NCI-H1048 (cell line): ENCODE results near the gene PADI4.
"Not testable (repeated sequence)": the region's sequence is repeated elsewhere in the genome, so short reads cannot be mapped to it uniquely, and the experiment has no call there.

Experiments used
- DNase-seq: peaks from one replicate; lab custom pipeline; 2025; lab: John Stamatoyannopoulos, UW

PADI4 gene

DNA sequence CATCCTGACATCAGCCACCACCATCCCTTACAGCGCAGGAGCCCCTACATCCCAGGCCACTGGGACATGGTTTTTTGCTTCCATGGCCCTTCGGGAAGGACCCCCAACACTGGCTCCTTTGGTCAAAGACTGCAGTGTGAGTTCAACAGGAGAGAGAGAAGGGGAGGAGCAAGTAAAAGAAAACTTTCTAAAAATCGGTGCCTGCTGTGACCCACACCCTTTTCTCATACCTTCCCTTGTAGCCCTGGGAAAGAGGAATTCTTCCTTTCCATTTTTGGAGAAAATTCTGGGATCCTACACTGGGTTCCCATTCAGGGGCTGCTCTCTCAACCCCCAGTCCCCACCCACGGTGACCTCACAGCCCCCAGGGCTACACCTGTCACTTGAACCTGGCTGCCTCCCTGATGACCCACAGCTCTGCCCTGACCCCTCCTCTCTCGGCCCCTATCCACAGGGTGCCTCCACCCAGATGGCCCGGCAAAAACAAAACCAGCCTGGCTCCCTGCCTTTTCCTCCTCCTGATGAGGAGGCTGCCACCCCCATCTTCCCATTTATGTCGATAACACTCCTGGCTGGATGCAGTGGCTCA lies 7.6 kb downstream of the PADI4 start:
- no peak for DNase-seq

DNA sequence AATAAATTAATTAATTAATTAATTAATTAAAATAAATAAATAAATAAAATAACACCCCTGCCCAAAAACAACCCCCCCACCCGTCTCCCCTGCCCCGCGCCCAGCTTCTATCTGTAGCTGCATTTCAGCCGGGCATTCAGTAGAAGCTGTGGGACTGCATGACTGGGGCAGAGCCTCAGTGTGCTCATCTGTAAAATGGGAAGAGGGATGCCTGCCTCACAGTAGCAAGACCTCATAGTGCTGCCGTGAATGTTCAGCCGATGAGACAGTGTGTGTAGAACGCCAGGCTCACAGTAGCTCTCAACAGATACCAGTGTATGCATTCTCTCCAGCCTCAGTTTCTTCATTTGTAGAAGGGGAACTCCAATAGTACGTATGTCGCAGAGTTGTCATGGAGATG lies 8.7 kb downstream of the PADI4 start:
- no peak for DNase-seq

DNA sequence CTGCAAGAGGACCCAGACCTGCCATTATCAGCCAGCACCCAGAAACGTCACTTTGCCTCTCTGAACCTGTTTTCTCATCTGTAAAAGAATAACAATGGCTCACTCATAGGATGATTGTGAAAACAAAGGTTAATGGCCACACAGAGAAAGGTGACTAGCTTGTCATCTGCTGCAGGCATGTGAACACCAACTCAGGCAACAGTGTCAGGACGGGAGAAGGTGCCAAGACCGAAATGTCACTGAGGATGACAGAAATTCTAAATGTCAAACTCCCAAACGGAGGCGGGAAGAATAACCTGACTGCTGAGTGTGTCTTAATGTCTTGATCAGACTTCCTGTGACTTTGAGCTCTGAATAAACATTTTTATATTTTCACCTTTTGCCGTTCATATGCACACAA lies 10.3 kb downstream of the PADI4 start:
- DNase-seq, result no peak

DNA sequence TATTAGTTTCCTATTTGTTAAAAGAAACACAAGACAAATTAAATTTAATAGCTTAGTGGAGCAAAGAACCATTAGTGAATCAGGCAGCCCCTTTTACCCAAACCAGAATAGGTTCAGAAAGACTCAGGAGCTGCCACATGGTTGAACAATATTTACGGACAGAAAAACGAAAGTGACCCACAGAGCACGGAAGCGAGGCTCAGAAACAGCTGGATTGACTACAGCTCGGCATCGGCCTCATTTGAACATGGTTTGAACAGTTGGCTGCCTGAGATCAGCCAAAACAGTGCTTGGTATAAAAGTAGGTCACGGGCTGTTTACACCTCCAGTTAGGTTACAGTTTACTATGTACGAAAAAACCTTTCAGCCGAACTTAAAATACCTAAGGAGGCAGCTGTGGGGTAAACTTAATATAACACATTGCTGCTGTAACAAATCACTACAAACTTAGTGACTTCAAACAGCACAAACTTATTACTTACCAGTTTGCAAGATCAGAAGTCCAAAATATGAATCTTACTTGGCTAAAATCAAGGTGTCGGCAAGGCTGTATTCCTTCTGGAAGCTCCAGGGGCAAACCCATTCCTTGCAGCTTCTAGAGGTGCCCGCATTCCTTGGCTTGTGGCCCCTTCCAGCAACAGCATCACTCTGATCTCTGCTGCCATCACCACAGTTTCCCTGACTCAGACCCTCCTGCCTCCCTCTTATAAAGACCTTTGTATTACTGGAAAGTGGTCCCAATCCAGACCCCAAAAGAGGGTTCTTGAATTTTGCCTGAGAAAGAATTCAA lies 11.8 kb downstream of the PADI4 start:
- no peak for DNase-seq

DNA sequence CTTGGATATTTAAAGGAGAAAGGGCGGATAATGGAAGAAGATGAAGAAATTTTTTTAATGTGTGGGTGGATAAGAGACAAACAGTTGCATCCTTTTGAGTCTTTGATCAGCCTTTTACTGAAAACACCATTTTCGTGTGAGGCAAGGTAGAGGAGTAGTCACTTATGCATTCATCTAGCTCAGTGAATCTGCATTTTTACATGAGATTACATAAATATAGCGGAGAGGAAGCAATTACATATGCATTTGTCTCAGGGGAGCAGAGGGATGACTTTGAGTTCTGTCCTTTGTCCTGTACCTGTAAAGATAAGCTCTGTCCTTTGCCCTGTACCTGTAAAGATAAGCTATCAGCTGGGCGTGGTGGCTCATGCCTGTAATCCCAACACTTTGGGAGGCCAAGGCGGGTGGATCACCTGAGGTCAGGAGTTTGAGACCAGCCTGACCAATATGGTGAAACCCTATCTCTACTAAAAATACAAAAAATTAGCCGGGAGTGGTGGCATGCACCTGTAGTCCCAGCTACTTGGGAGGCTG lies 13.9 kb downstream of the PADI4 start:
- not testable (repeated sequence) for DNase-seq

DNA sequence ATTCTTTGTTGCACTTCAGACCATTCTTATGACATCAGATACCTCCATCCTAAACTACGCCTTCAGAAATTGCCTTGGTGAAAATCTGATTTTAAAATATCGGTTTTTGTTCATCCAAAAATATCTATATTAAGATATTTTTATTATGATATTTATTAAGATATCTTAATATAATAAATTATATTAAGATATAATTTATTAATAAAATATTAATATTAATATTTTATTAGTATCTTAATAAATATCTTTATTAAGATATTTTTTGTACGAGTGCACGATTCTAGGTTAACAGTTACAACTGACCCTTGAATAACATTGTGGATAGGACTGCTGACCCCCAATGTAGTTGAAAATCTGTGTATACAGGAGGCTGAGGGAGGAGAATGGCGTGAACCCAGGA lies 20.9 kb downstream of the PADI4 start:
- DNase-seq, result no peak

DNA sequence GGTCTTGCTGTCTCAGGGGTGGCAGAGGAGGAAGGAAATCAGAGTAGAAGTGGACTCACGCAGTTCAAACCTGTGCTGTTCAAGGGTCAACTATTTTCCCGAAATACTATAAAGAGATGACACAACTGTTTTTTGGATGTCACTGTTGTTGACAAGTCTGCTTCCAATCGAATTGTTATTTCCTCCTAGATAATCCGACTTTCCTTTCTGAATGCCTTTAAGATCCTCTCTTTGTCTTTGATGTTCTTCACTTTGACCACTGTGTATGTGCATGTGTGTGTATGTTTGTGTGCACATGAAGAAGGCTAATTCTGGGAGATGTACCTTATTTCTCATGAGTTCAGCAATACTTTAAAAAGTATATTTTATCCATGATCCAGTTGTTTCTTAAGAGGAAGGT lies 21.6 kb downstream of the PADI4 start:
- no peak for DNase-seq

DNA sequence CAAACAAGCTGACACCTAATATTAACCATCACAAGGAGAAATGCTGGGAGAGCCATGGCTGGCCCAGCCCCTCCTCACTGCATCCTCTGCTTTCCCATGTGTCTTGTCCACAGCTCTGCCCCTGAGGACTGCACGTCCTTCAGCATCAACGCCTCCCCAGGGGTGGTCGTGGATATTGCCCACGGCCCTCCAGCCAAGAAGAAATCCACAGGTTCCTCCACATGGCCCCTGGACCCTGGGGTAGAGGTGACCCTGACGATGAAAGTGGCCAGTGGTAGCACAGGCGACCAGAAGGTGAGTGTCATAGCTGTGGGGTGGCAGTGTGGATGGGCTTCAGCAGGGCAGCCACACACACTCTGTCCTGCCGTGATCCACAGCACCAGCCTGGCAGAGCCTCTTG lies 22.9 kb downstream of the PADI4 start:
- no peak for DNase-seq

DNA sequence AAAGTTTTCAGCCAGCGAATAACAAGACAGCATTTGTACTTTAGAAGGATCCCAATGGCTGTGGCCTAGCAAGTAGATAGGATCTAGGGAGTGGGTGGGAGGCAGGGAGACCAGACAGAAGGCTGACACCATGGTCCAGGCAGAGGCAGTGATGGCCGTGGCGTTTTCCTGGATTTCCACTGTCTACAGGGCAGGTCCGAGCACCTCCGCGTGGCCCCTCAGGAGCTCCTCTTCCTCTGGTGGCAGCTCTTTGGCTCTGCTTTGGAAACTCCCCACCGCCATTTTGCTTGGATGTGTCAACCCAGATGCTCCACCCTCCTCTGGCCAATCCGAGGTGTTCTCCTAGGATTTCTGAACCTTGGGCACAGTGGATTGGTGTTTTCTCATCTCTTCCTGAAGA lies 25.1 kb downstream of the PADI4 start:
- no peak for DNase-seq

DNA sequence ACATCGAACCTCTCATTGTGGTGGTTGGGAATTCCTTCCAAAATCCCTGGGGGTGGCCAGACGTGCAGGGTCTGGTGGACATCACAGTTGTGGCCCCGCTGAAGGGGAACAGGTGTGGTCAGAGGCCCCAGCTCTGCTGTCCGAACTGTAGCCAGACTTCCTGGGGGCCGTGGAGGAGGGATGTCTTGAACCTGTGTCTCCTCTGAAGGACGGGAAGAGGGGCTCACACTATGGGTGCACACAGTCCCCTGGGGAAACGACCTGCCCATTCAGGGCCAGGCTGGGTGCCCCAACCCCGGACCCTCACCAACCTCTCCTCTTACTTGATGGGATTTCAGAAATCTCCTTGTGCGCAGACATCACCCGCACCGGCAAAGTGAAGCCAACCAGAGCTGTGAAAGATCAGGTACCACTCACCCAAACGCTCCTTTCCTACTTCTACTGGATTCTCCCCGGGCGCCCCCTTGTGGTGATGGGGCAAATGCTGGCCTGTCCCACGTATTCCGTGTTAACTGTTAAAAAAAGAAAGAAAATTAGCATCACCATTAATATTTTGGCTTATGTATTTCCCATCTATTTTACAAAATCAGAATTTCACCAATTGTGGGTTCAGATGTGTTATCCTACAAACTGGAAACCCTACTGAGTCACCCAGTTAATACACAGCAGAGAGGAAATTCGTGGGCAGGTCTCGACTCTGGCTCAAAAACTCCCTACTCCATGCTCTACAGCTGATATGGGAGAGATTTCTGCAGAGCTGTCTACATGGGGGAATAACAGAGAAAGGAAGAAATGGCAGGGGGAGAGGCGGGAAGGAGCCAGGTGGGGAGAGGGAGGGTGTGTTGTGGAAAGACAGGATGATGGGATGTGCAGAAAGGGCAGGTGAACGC lies 28.1 kb downstream of the PADI4 start:
- peak; percentile 43 for DNase-seq

DNA sequence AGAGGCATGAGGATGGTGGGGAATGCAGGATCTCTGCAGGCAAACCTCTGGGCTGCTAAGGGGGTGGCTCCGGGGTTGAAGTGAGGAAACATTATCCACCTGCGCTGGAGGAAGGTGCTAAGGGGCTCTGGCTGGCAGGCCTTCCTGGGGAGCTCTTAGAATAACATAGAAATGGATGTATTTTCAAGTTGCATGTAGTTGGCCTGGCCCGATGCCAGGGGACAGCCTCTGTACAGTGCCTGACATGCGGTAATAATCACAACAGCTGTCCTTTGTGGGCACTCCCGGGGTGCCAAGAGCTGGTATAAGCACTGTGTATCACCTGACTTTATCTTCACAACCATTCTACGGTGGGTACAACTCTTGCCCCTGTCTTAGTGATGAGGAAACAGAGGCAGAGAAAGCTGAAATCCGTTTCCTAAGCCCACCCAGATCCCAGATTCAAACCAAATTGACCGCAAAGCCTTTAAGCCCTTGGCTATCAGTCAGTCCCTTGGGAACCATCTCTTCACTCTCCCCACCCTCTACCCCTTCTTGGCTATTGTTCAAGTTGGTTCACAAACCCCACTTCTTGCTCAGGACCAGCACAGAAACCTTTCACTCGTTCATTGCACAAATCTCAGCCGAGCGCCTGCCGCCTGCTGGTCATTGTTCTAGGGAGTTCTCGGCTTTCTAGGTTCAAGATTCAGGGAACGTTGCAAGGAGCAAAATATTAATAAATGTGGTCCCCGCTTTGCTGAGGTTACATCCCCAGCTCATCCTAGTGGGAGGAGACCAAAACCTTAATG lies 30.9 kb downstream of the PADI4 start:
- no peak for DNase-seq

DNA sequence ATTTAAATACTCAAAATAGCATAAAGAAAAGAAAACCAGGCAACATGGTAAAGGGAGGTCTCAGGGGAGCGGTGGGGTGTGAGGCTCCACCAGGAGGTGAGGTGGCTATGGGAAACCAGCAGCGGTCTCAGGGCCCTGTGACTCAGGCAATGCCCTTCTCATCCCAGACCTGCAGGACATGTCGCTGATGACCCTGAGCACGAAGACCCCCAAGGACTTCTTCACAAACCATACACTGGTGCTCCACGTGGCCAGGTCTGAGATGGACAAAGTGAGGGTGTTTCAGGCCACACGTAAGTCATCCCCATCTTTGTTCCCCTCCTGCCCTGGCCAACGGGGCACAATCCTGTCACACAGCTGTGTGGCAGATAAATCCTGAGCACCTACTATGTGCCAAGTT lies 31.5 kb downstream of the PADI4 start:
- DNase-seq, result no peak

DNA sequence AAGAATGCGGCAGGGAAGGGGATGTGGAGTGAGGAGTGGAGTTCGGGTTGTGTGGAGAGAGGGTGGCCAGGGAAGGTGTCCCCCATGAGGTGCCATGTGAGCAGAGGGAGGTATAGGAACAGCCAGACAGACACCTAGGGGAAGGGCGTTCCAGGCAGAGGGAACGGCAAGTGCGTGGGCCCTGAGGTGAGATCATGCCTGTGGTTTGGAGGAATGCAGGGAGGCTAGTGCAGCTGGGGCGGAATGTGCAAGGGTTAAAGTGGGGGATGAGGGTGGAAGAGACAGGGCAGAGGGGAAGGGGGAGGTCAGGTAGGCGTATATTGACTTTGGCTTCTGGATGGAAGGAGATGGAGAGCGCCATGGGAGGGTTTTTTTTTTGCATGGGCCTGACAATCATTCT lies 32.4 kb downstream of the PADI4 start:
- DNase-seq, result no peak

DNA sequence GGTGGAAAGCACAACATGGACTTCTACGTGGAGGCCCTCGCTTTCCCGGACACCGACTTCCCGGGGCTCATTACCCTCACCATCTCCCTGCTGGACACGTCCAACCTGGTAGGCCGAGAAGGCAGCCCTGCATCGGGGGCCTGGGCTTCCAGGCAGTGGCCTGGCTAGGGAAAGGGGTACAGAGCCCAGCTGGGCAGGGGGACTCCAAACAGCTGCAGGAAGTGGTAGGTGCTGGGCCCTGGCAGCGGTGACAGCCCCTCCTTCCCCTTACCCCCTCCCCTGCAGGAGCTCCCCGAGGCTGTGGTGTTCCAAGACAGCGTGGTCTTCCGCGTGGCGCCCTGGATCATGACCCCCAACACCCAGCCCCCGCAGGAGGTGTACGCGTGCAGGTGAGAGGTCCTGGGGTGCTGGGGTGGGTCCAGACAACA lies 34.0 kb downstream of the PADI4 start:
- no peak for DNase-seq

DNA sequence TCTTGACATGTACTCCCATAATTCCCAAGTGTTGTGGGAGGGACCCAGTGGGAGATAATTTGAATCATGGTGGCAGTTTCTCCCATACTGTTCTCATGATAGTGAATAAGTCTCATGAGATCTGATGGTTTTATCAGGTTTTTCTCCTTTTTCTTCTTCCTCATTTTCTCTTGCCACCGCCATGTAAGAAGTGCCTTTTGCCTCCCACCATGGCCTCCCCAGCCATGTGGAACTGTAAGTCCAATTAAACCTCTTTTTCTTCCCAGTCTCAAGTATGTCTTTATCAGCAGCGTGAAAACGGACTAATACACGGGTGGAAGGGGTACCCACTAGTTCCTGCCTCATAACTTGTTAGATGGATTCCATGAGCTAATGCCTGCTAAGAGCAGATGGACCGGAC lies 37.5 kb downstream of the PADI4 start:
- DNase-seq, result not testable (repeated sequence)

DNA sequence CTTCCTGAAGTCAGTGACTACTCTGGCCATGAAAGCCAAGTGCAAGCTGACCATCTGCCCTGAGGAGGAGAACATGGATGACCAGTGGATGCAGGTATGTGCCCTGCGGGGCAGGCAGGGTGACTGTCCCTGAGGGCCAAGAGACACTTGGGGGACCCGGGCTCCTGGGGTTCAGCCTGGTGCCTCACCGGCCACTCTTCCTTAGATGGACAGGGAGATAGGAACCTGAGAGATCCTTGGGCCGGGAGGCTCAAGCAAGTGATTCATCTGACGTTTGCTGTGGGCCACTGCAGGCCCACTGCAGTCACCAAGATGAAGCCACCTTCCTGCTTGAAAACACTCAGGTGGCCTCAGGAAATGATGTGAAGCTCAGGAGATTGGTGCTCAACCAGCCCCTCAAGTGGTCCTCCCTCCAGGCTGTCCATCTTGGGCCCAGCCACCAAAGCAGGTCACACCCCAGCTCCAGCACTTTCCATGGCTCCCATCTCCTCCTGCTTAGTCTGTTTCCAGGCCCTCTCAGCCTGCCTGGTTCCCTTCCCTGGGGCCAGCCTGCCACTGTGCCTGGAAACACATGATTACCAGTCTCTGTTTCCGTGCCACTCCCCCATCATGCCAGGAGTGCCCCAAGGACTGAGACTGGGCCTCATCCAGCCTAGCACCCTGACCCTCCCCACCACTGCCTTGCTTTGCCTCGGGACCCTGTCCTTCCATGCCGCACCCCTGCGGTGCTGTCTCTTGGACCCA lies 38.2 kb downstream of the PADI4 start:
- DNase-seq, result no peak

DNA sequence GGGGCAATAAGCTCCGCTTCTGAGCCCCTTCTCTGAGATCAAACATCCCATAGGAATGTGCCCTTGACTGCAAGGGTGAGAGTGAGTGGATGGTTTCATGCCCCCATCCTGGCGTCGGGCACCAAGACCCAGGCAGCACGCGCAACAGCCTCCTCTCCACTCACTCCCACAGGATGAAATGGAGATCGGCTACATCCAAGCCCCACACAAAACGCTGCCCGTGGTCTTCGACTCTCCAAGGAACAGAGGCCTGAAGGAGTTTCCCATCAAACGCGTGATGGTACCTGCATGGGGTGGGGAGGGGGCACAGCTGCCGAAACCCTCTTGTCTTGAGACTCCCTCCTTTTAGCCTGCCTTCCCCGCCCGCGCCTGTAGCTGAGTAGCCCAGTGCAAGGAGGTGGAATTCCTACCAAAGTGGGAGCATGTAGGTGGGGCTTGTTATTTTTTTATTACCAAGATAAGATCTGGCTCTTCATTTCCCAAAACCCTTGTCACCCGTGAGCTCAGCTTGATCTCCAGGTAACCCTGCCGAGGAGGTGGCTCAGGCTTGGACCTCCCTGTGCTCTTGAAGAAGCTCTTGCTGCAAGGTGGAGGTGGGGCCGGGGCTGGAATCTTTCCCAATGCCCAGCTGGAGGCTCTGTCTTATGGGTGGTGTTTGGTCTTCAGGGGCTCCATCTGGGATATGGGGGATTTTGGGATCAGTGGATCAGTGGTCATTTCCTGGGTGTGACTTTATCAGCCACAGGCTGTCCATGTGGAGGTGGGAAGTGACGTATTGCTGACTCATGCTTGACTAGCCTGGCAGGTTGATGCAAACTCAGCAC lies 40.0 kb downstream of the PADI4 start:
- DNase-seq, result no peak

DNA sequence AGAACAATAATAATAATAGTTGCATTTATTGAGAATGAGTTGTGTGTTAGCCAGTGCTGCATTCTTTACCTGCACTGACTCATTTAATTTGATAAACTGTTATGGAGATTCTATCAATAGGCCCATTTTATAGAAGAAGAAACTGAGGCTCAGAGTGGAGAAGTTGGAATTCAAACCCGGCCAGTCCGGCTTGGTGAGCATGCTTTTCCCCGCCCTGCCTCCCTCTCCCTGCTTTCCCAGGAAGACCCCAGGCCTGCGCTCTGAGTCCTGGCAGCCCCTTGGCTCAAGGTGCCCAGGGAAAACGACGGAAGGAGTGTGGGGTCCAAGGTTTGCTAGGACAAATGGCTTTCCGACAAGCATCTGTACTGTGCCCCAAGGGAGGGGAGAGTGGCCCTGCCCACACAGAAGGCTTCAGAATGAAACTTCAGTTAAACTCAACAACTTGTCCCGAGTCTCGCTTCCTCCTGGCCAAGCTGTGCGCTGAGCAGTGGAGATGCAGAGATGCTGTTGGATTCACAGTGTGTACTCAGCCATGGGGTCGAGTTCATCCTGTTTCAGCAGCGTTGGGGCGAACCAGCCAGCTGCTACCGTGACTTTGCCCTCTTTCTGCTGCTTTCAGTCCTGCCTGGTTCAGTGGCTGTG lies 40.7 kb downstream of the PADI4 start:
- DNase-seq, result no peak

DNA sequence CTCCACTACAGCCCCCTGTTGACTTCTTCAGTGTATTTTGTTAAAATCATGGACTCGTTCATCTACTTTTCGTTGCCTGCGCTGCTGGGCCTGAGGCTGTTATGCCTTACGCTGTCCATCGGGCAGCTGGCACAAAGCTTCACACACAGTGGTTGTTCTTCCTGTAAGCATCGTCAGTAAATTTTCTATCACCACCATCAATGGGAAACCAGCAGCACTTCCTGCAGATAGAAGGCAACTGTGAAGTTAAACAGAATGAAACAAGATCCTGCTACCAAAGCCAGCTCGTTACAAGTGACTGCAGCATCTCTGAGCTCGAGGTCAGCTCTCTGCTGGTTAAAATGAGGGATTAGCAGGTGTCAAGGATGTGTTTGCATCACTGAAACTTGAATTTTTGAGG lies 42.1 kb downstream of the PADI4 start:
- no peak for DNase-seq
